Measurements from ENCODE around the gene NEURL2. TPM values are rescaled to one million over a fixed set of nuclear protein-coding genes. Genes with fewer than 3 reads are reported as not detected.

Gene NEURL2
- total and polyA plus RNA-seq, 4 donors = 1.5 to 8.3 (median 4.9) TPM

DNA sequence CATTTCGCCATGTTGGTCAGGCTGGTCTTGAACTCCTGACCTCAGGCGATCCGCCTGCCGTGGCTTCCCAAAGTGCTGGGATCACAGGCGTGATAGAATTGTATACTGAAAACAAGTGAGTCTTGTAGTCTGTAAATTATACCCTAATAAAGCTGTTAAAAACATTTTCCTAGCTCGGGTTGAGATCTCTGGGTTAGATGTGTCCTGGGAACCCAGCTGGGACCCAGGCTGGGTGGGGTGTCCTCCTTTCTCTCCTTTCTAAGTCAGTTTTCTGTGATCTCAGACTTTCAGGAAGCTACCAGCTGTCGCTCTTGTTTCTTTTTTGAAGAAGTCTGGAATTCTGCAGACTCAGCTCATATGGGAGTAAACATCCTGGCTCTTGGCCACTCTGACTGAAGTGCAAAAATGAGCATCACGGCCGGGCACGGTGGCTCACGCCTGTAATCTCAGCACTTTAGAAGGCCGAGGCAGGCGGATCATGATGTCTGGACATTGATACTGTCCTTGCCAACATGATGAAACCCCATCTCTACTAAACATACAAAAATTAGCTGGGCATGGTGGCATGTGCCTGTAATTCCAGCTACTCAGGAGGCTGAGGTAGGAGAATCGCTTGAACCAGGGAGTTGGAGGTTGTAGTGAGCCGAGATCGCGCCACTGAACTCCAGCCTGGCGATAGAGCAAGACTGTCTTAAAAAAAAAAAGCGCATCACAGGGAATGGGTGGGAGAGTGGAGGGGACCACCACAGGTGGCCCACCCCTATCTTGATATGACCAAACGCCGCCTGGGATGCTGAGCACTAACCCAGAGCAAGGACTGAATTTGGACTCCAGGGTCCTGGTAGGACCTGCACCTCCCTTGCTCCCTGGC lies 33.6 kb upstream of the NEURL2 start:
- Histone ChIP-seq H3K9me3 (ENCODE audit: control insufficient read depth in 4 of 4, insufficient read depth in 3 of 4, low read length in 3 of 4) (no peaks in the 10 kb centered on the region), H3K9ac (ENCODE audit: insufficient read depth in 1 of 2, low read length in 2 of 2) (peak overlapping the region in 1 of 2 donors; percentile 67), H3K27me3 (ENCODE audit: control insufficient read depth in 3 of 3, insufficient read depth in 3 of 3, low read length in 2 of 3) (no peaks in the 10 kb centered on the region), H3K4me3 (no peak overlapping the region), H3K27ac (ENCODE audit: low read depth in 1 of 2, low read length in 1 of 2) (peak overlapping the region; percentile 13 to 40), H3K36me3 (ENCODE audit: control insufficient read depth in 4 of 4, insufficient read depth in 4 of 4, low read length in 4 of 4) (no peaks in the 10 kb centered on the region), H3K4me1 (ENCODE audit: control insufficient read depth in 5 of 5, insufficient read depth in 5 of 5, low read length in 5 of 5) (peaks cover 0 to 32% (median 19%) of the 10 kb centered on the region in 5 donors)
- ATAC-seq (ENCODE audit: insufficient read depth, low FRiP score) (peak; percentile 41), DNase-seq (peak; percentile 85 to 96 (median 95))
- 52 to 61% methylated on average over 21 of the region's 21 CpGs for WGBS, 2 donors
- TF ChIP-seq, protein P1, sequence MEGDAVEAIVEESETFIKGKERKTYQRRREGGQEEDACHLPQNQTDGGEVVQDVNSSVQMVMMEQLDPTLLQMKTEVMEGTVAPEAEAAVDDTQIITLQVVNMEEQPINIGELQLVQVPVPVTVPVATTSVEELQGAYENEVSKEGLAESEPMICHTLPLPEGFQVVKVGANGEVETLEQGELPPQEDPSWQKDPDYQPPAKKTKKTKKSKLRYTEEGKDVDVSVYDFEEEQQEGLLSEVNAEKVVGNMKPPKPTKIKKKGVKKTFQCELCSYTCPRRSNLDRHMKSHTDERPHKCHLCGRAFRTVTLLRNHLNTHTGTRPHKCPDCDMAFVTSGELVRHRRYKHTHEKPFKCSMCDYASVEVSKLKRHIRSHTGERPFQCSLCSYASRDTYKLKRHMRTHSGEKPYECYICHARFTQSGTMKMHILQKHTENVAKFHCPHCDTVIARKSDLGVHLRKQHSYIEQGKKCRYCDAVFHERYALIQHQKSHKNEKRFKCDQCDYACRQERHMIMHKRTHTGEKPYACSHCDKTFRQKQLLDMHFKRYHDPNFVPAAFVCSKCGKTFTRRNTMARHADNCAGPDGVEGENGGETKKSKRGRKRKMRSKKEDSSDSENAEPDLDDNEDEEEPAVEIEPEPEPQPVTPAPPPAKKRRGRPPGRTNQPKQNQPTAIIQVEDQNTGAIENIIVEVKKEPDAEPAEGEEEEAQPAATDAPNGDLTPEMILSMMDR (IDR thresholded peaks at IDR 0.05; ENCODE audit: control extremely low read depth, extremely low read depth) = no peak

- Histone ChIP-seq H3K9ac (ENCODE audit: insufficient read depth in 1 of 2, low read length in 2 of 2) (peak overlapping the region in 1 of 2 donors; percentile 39), H3K9me3 (ENCODE audit: control insufficient read depth in 4 of 4, insufficient read depth in 3 of 4, low read length in 3 of 4) (no peaks in the 10 kb centered on the region), H3K27ac (ENCODE audit: low read depth in 1 of 2, low read length in 1 of 2) (no peak overlapping the region), H3K4me3 (no peak overlapping the region), H3K27me3 (ENCODE audit: control insufficient read depth in 3 of 3, insufficient read depth in 3 of 3, low read length in 2 of 3) (no peaks in the 10 kb centered on the region), H3K36me3 (ENCODE audit: control insufficient read depth in 4 of 4, insufficient read depth in 4 of 4, low read length in 4 of 4) (no peaks in the 10 kb centered on the region), H3K4me1 (ENCODE audit: control insufficient read depth in 5 of 5, insufficient read depth in 5 of 5, low read length in 5 of 5) (peaks cover 0 to 37% (median 26%) of the 10 kb centered on the region in 5 donors)
- TF ChIP-seq, protein P1 (IDR thresholded peaks at IDR 0.05; ENCODE audit: control extremely low read depth, extremely low read depth) = no peak
- DNase-seq (no peak), ATAC-seq (ENCODE audit: insufficient read depth, low FRiP score) (no peak)
- WGBS, 2 donors = 86 to 89% methylated on average over 11 of the region's 11 CpGs
Measured at GRCh38 chr20:45921337-45922189, 30.6 kb upstream of the NEURL2 start.

DNA sequence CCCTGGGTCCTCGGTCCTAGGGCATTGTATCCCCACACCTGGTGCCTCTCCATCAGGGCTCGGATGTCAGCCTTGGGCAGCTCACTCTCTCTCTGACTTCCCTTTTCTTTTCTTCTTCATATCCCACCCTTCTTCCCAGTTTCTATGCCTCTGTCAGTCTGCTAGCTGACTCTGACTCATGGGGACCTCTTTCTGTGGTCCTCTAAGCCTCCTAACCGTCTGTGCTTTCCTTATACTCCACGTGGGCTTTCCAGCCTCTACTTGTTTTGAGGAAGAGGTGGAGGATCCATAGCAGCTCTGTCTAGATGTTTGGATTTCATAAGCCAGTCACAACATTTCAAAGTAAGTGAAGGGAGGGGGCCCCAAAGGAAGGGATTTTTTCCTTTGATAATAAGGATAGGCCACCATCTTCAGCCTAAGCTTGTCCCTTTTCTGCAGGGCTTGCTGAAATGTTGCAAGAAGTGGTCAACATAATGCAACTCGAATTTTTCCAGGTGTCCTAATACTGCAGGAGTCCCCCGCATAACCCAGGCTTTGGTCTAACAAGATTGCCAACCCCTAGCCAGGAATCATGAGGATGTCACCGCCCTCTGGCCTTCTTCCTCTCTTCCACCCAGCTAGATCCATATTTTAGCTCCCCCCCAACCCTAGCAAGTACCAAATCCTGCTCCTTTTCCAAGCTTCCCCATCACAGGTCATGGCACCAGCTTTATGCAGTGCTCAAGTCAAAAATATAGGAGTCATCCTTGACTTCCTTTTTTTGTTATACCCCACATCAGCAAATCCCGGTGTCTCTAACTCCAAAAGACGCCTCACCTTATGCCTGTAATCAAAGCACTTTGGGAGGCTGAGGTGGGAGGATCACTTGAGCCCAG lies 29.7 kb upstream of the NEURL2 start:
- ATAC-seq (ENCODE audit: insufficient read depth, low FRiP score) (no peak), DNase-seq (no peak)
- Histone ChIP-seq H3K27me3 (ENCODE audit: control insufficient read depth in 3 of 3, insufficient read depth in 3 of 3, low read length in 2 of 3) (no peaks in the 10 kb centered on the region), H3K27ac (ENCODE audit: low read depth in 1 of 2, low read length in 1 of 2) (no peak overlapping the region), H3K4me3 (no peak overlapping the region), H3K9ac (ENCODE audit: insufficient read depth in 1 of 2, low read length in 2 of 2) (peak overlapping the region in 1 of 2 donors; percentile 69), H3K9me3 (ENCODE audit: control insufficient read depth in 4 of 4, insufficient read depth in 3 of 4, low read length in 3 of 4) (no peaks in the 10 kb centered on the region), H3K4me1 (ENCODE audit: control insufficient read depth in 5 of 5, insufficient read depth in 5 of 5, low read length in 5 of 5) (peaks cover 0 to 37% (median 26%) of the 10 kb centered on the region in 5 donors), H3K36me3 (ENCODE audit: control insufficient read depth in 4 of 4, insufficient read depth in 4 of 4, low read length in 4 of 4) (no peaks in the 10 kb centered on the region)
- TF ChIP-seq, protein P1 (IDR thresholded peaks at IDR 0.05; ENCODE audit: control extremely low read depth, extremely low read depth) = no peak
- WGBS, 2 donors = 68% methylated on average over 9 of the region's 9 CpGs

All from lung (tissue), 12 donors.